Left colon (tissue), 2 donors: ENCODE results near the gene TMIGD1. TPM values are rescaled to one million over a fixed set of nuclear protein-coding genes. Genes with fewer than 3 reads are reported as not detected.

Experiments used
- ATAC-seq: fragments of 200-7000 bp; cut with Tn5 transposase; one replicate; pipeline ENCODE4 v1.9.1; 2020; ENCODE audit warnings: mild to moderate bottlenecking, moderate library complexity
- DNase-seq, 2 donors: peaks; one replicate each; pipeline ENCODE4 v3.0.0-alpha.2; 2020
- intact Hi-C, 2 donors: fragments of 100-400 bp; cut with DNase I in 1 of 2; cut with micrococcal nuclease in 1 of 2; formaldehyde crosslinking; loops; one replicate each; pipeline versions ENCODE4 v1.11.2 to v1.14.0; 2022; cut with DNase I, micrococcal nuclease
- total RNA-seq, 2 donors: library from RNA; stranded (reverse); fragmentation: NEBNext Ultra II Directional; extraction: Animal tissue kit (Norgen Biotek cat#: 25700); gene quantifications; one replicate each; pipeline ENCODE4 v1.2.1, GENCODE V29; 2021
- donor health status: DM: no; HTN: no; CAD: no.
- donor health status: DM: yes; HTN: yes; CAD: no.

Gene TMIGD1
- total RNA-seq, 2 donors from 2014 or later = 125 to 255 TPM

DNA sequence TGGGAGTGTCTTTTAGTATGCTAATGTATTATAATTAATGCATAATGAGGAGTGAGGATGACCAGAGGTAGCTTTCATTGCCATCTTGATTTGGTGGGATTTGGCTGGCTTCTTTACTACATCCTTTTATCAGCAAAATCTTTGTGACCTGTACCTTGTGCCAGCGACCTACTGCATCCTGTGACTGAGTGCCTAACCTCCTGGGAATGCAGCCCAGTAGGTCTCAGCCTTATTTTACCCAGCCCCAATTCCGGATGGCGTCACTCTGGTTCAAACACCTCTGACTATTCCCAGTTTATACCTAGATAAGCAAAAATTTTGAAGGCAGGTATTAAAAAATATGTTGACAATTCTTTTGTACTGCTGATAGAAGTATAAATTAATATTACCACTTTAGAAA is 31.6 kb downstream of the TMIGD1 start:
- DNase-seq = no peak
- ATAC-seq = no peak
- intact Hi-C loops = no loop called here

DNA sequence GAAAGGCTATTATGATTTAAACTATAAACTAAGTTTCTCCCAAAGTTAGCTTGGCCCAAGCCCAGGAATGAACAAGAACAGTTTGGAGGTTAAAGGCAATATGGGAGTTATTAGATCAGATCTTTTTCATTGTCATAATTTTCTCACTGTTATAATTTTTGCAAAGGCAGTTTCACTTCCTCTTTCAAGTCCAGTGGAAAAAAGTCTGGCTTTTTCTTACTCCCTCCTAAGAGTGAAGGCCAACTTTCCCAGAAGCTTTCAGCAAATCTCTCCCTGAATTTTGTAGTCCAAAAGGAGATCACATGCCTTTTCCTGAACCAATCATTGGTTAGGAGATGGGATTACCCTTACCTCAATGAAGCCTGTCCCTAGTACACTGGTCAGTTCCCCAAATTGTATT is 33.0 kb downstream of the TMIGD1 start:
- intact Hi-C loops = no loop called here
- no peak for DNase-seq
- no peak for ATAC-seq

DNA sequence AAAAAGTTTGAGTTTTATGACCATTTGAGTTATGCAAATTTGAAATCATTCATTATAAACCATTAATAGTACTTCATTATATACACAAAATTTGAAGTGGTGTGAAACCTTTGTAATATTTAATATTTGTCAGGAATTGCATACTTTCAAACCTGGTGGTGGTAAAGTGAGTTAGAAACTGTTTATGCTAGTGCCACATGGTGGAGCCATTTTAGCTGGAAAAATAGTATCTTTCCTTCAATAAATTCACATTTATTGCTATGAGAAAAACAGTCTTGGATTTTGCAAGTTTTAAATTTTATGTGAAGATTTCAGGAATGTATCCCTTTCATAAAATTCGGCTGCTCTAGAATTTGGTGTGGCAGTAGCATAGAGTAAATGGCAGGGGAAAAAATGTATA is 34.9 kb downstream of the TMIGD1 start:
- ATAC-seq = no peak
- no peak for DNase-seq
- intact Hi-C loops = no loop called here

DNA sequence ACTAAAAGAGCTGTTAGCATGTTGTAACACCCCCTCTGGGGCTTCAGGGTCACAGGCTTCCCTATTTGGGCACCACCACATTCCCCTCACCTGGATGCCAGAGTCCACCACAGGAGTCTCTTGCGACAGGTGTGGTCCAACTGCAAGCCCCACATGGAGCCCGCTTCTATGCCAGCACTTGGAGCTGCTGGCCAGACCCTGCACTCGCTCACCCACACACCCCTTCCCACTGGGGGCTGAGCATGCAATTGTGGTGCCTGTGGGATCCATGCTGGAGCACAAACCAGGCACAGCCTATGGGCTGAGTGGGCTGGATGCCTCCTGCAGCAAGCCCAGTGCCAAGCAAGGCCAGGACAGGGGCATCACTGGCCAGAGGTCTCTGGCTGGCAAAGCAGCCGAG is 36.1 kb downstream of the TMIGD1 start:
- ATAC-seq (no peak), DNase-seq (no peak)
- intact Hi-C loops = no loop called here

DNA sequence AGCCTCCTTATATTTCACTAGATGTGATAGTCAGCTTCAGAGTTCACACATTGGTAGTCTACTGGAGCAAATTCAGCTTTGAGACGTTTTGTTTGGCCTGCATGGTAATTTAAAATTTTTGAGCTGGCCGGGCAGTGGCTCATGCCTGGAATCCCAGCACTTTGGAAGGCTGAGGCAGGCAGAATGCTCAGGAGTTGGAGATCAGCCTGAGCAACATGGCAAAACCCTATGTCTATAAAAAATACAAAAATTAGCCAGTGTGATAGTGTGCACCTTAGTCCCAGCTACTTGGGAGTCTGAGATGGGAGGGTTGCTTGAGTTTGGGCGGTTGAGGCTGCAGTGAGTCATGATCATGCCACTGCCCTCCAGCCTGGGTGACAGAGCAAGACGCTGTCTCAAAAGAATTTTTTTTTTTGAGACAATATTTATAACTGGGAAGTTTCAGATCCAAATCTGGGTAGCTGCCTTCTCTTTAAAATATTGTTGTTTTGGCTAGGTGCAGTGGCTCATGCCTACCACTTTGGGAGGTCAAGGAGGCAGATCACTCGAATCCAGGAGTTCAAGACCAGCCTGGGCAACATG is 37.3 kb downstream of the TMIGD1 start:
- DNase-seq = no peak
- intact Hi-C loops = no loop called here
- no peak for ATAC-seq

DNA sequence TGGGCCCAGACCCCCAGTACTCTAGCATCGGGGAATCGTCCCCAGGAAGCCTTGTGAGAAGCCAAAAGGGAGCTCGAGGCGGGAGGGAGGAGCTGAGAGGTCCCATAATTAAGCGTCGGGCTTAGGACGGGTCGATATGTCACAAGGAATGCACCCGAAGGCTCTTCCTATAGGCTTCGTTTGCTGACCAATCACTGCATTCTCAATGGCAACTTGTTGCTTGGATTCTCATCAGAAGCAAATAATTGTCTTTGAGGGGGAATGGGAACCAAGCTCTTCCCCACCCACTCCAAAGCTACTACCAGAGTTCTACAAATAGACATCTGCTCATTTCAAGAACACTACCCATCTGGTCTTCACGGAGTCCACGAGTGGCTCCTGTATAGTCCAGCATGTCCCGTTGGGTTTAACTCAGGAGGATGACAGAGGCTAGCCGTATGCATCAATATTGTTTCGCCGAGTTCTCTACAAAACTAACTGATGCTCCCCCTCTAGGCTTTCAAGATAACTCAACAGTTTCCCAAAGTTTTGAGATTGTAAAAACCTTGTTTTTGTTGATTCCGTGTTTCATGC is 41.5 kb downstream of the TMIGD1 start:
- peak in 1 of 2 donors; percentile 26 for DNase-seq
- intact Hi-C loops = no loop called here
- ATAC-seq = peak; percentile 25

DNA sequence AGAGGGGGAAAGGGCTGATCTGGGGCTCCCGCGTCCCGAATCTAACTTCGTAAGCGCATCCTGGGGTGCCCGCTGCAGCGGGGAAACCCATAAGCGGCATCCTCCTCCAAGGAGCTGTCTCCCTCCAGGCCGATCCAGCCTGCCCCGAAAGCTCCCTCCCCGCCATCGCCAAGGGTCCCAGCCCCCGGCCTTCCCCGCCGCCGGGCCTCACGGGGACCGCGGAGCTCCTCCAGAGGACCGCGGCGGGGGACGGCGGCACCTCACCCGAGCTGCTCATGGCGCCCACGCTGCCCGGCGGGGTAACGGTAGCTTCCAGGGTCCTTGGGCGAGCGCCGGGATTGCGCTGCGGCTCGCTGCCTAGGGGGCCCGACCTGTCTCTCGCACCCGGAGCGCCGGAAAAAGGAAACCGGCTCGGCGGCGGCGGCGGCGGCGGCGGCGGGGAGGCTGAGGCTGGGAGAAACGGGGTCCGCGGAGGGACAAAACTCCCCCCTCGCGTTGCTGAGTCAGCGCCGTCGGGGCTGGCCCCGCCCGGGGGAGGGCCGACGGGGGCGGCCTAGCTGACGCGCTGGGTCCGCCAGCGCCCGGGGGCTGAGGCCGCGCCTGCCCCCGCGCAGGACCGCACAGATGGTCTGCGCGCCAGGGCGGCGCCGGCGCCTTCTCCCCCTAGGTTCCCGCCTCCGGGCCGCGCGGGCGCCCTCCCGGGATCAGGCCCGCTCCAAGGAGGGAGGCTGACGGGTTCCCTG is 42.1 kb downstream of the TMIGD1 start, which contains the start of gene BLMH:
Gene BLMH, minus strand, starts transcription at position 402 of the 743 bp plus-strand sequence. Its CDS starts 125 bp downstream, at position 277.
- ATAC-seq (peak; percentile 91), DNase-seq (peak; percentile 71 to 84)
- intact Hi-C loops = no loop called here

DNA sequence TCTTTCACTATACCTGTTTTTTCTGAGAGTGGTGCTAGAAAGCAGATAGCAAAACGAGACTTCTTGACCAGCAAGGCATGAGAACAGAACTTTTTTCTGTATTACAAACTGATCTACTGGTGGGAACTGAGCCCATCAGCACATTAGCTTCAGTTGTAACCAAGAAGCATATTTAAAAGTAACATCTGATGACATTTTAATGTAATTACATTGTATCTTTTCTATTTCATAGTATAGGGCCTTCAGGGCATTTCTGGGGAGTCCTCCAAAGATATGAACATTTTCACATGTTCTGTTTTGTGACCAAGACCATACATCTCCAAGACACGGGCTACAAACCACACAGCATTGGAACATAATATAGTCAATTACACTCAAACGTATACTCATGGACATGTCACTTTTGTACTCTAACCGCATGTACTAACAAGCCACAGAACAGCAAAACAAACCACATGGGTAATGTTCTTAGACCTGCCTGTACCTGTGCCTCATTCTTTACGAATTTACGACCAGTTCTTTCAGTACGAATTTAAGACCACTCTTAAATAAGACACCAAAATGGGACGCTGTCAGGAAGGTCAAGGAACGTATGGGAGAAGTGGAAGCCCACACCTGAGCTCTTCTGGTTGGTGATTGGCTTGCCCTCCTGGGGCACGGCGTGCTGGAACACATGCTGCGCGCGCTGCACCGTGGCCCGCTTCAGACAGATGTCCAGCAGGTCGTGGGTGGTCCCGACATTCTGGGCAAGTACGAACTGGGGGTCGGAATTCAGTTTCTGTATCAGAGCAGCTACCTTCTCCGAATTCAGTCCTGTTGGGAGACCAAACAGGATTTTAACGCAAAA is 42.9 kb downstream of the TMIGD1 start:
- intact Hi-C loops = no loop called here
- ATAC-seq = peak; percentile 81
- peak; percentile 48 to 65 for DNase-seq

DNA sequence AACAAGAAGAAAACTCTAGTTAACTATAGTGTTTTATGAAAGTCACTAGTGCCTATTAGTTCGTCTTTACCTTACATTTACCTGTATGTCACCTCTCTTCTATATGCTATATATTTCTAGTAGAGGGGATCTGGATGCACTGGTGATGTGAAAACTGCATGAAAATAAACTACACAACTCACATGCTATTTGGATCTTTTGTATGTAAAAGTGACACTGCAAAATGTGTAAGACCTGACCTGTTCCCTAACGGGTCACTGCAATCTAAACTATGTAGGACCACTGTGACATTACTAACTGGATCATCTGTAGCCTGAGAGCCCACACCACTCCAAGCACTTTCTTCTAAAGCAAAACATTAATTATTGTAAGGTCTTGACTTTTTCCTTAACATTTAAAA is 43.8 kb downstream of the TMIGD1 start:
- intact Hi-C loops = no loop called here
- no peak for DNase-seq
- no peak for ATAC-seq

DNA sequence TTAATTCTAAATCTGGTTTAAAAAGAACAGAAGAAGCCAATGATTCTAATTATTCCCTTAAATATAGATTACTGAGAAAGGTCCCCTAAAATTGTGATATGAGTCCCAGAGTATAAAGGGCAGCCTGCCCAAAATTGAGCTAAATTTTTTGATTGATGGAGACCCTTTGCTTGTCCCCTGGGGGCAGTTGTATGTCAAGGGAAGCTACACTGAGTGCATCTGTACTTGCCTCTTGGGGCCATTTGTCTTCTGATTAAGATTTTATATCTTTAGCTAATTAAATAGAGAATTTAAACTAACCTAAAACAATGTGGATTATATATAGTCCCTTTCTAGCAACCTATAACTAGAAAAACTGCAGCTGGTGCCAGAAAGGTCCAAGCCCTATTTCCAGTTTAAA is 54.7 kb downstream of the TMIGD1 start:
- DNase-seq = no peak
- ATAC-seq = no peak
- intact Hi-C loops = no loop called here

DNA sequence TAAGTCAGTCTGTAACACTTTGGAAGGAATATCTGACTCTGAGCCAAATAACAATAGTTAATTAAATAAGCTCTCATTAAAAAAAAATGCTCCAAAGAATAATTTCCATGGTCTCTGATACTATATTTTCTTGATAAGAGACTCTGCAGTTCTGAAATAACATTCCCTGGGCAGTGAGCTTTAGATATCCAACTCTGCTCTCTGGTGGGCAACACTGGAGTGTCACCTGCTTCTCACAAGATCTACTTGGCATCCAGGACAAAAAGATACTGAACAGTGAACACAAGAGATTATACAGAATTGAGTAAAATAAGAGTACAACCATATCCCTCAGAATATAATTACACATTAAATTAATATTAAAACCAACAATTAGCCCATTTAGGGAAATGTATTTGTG is 55.8 kb downstream of the TMIGD1 start:
- DNase-seq (no peak), ATAC-seq (no peak)
- intact Hi-C loops = no loop called here

DNA sequence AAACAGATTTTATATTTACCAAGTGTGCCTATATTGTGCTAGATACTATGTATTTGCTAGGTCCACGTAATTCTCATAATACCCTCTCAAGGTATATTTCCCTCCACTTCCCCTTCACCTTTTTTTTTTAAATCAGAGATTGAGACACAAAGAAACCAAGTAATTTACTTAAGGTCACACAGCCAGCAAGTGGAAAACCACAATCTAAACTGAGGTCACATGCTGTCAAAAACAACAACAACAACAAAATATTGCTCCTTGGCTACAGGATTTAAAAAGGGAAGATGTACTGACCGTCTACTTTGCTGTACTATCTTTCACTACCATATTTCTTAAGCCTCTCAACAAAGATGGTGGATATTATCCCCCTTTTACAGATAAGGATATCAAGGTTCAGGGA is 57.9 kb downstream of the TMIGD1 start:
- intact Hi-C loops = no loop called here
- ATAC-seq = no peak

DNA sequence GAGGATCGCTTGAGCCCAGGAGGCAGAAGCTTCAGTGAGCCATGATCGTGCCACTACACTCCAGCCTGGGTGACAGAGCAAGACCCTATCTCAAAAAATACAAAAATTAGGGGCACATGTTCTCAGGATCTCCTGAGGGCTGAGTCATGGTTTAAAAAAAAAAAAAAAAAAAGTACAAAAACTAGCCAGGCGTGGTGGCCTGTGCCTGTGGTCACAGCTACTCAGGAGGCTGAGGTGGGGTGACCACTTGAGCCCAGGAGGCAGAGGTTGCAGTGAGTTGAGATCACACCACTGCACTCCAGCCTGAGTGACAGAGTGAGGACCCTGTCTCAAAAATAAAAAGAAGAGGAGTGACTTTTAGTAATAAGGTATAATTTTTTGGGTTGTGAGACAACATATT is 59.0 kb downstream of the TMIGD1 start:
- ATAC-seq (no peak), DNase-seq (no peak)
- intact Hi-C loops = no loop called here

More for the DNA sequence above, 57.9 kb downstream of the TMIGD1 start:
- DNase-seq = no peak

DNA sequence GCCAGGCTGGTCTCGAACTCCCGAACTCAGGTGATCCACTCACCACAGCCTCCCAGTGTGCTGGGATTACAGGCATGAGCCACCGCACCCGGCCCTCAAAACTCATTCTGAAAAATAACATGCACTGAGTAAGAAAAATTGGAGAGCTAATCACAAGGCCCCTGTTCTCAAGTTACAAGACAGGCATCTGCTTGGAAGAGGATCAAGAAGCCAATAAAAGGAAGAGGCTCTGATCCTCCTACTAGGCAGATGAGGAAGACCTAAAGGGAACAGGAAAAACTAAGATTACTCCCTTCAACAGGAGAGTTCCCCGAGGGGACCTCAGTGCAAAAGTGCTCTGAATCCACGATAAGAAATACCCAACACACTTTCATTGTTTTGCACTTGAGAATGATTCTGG is 60.5 kb downstream of the TMIGD1 start:
- ATAC-seq = no peak
- no peak for DNase-seq
- intact Hi-C loops = no loop called here

DNA sequence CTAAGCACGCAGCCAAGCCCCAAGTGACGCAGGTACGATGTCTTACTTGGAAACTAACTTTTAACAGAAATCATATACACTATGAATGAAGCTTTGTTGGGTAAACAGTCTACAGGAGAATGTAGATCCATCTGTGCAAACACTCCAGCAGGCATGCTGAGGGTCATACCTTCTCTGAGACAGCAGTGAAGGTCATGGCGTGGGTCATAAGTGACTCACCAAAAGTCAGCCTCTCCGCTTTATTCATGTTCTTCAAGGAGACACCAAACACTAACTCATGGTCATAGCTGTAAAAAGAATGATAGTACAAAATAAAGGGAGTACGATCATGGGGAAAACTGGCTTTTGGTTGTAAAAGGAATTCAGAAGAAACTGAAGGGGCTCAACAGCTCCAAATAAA is 62.8 kb downstream of the TMIGD1 start:
- intact Hi-C loops = no loop called here
- ATAC-seq (no peak), DNase-seq (no peak)

DNA sequence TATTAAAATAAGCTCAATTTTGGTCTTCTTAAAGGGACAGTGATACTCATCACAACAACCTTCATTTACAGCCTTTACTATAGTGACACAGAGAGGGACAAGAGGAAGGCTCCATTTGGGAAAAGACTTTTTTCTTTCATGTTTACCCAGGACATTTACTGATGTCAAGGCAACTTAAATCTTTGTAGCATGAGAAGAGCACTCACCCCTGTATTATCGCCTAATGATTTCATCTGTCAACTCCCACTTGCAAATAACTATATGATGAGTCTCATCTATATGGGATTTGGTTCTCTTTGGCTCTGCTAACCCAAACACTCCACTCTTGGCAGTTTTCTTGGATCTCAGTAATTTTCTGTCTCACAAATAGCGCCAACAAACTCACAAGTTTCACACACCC is 66.2 kb downstream of the TMIGD1 start:
- DNase-seq = no peak
- no peak for ATAC-seq
- intact Hi-C loops = no loop called here
